Esophagus (tissue), 2 donors: ENCODE data around the gene LY9. TPM values are rescaled to one million over a fixed set of nuclear protein-coding genes. Genes with fewer than 3 reads are reported as not detected.
"Not testable (repeated sequence)": the region's sequence is repeated elsewhere in the genome, so short reads cannot be mapped to it uniquely, and the experiment has no call there.

Source experiments
- H3K27ac ChIP-seq, 2 donors: one replicate each; pipeline ENCODE4 v1.5.1; 2013; ENCODE audit warnings: low read depth in 2 of 2, mild to moderate bottlenecking in 2 of 2, inconsistent platforms in 1 of 2, low read length in 1 of 2, moderate library complexity in 1 of 2
- H3K27me3 ChIP-seq, 2 donors: one replicate each; pipeline ENCODE4 v1.6.1; 2013; ENCODE audit warnings: low read length in 2 of 2, control low read depth in 1 of 2, mild to moderate bottlenecking in 1 of 2; ENCODE audit not compliant: insufficient read depth in 2 of 2, control insufficient read depth in 1 of 2
- H3K36me3 ChIP-seq, 2 donors: one replicate each; pipeline ENCODE4 v1.6.1; 2013; ENCODE audit warnings: low read length in 1 of 2; ENCODE audit not compliant: control insufficient read depth in 2 of 2, insufficient read depth in 2 of 2
- H3K4me1 ChIP-seq, 2 donors: one replicate each; pipeline ENCODE4 v1.6.1; 2013; ENCODE audit warnings: low read length in 1 of 2; ENCODE audit not compliant: control insufficient read depth in 2 of 2, insufficient read depth in 2 of 2
- H3K4me3 ChIP-seq, 2 donors: one replicate each; pipeline ENCODE4 v1.5.1; 2013; ENCODE audit warnings: low read length in 2 of 2, mild to moderate bottlenecking in 2 of 2, low read depth in 1 of 2, moderate library complexity in 1 of 2
- H3K9me3 ChIP-seq, 2 donors: one replicate each; pipeline ENCODE4 v1.6.1; 2013; ENCODE audit warnings: mild to moderate bottlenecking in 2 of 2, low read depth in 1 of 2, low read length in 1 of 2, moderate library complexity in 1 of 2; ENCODE audit not compliant: control insufficient read depth in 2 of 2, insufficient read depth in 1 of 2
- WGBS, 2 donors: extraction: QIAGEN DNeasy Blood & Tissue Kit; methylation state at CpG; one replicate each; pipeline ENCODE4 v1.1.7; 2013; 5-methylcytosine and 5-hydroxymethylcytosine counted together
- polyA plus RNA-seq, 2 donors: library from polyadenylated mRNA; stranded (reverse); fragments of 200-250 nt; gene quantifications; one replicate each; pipeline ENCODE4 v1.2.3, GENCODE V29; 2013
- donor health status: healthy with polysubstance abuse.
- donor health status: Bipolar disorder and iron deficiency.

LY9 gene
- polyA plus RNA-seq, 2 donors = 0.54 to 0.73 TPM

DNA sequence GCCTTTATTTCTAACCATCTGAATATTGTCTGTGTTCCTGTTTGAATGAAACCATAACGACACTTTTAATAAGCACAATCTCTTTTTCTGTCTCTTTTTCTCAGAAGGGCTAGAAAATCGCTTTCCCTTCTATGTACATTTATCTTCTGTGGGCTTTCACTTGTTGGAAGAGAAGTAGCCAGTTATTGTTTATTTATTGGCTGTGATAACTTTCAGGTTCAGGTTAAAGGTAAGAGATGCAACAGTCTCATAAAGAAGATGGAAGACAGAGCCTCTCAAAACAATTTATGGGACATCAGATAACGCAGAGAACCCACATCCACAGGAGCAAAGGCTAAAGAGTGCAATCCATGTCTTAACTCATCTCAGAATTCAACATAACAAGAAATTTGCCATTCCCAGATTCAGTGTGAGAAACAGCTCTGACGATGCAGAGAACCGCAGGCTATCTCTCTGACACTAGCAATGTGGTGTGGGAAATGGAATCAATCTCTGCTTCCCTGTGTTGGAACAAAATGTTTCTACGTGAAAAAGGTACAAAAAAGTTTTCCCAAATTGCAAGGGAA, 70.8 kb downstream of the LY9 start:
- Histone ChIP-seq H3K36me3 (no peaks in the 10 kb centered on the region), H3K4me1 (peaks cover 0 to 6% of the 10 kb centered on the region in 2 donors), H3K9me3 (no peaks in the 10 kb centered on the region), H3K27me3 (no peaks in the 10 kb centered on the region), H3K4me3 (no peak overlapping the region), H3K27ac (no peak overlapping the region)
- WGBS, 2 donors = 66 to 76% methylated on average over 6 of the region's 6 CpGs

DNA sequence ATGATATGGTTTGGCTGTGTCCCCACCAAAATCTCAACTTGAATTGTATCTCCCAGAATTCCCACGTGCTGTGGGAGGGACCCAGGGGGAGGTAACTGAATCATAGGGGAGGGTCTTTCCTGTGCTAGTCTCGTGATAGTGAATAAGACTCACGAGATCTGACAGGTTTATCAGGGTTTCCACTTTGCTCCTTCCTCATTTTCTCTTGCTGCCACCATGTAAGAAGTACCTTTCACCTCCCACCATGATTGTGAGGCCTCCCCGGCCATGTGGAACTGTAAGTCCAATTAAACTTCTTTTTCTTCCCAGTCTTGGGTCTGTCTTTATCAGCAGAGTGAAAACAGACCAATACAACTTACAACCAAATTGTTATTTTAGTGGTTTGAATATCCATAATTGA, 71.7 kb downstream of the LY9 start:
- WGBS, 2 donors = 52 to 55% methylated on average over 4 of the region's 4 CpGs

DNA sequence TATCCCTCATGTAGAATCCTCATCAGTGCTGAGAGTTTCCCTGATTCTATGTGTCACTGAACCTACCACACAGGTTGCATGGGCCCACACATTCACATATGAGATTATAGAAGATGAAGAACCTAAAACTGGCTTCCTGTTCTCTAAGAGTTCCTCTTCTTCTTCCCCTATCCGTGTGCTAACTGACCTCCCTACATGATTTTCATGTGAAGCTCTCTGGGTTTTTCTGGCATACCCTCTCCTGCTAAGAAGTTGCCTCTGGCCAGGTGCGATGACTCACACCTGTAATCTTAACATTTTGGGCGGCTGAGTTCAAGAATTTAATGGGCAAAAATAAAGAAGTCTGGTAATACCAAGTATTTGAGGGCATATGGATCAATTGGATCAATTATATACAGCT, 72.2 kb downstream of the LY9 start:
- Histone ChIP-seq H3K27ac (no peak overlapping the region), H3K9me3 (no peaks in the 10 kb centered on the region), H3K4me1 (no peaks in the 10 kb centered on the region), H3K4me3 (no peak overlapping the region), H3K27me3 (no peaks in the 10 kb centered on the region), H3K36me3 (no peaks in the 10 kb centered on the region)
- 41 to 49% methylated on average over 3 of the region's 3 CpGs for WGBS, 2 donors

More for the DNA sequence above, 71.7 kb downstream of the LY9 start:
- not testable (repeated sequence) for H3K4me3 ChIP-seq, H3K4me1 ChIP-seq, H3K27me3 ChIP-seq, H3K27ac ChIP-seq, H3K9me3 ChIP-seq, H3K36me3 ChIP-seq

DNA sequence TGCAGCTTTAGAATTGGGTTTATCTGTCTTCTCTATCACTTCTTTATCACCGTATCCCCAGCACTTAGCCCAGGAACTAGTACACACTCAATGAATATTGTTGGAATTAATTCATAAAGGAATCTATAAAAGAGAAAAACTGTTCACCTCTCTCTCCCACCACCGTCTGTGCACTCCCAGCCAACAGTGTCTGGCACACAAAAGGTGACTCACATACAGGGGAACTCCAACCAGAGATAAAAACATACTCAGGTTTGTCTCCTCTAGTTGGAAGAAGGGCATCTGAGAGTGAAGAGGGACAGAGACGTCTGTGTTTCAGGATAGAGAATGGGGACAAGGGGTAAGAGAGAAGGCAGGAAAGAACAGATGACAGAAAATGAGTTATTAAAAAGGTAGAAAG, 79.0 kb downstream of the LY9 start:
- Histone ChIP-seq H3K4me1 (no peaks in the 10 kb centered on the region), H3K9me3 (no peaks in the 10 kb centered on the region), H3K36me3 (no peaks in the 10 kb centered on the region), H3K27ac (no peak overlapping the region), H3K4me3 (no peak overlapping the region), H3K27me3 (no peaks in the 10 kb centered on the region)
- WGBS, 2 donors = 44% methylated on average over 3 of the region's 3 CpGs

DNA sequence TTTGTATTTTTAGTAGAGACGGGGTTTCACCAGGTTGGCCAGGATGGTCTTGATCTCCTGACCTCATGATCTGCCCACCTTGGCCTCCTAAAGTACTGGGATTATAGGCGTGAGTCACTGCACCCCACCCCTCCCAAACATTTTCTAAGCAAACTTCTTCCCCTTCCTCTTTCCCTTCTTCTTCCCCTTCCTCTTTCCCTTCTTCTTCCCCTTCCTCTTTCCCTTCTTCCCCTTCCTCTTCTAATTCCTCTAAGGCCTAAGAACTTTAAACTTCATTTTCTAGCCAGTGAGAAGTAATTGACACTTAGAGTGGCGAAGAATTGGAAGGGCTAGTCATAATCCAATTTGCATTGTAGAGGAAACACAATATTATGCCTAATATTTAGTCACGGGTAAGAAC, 79.6 kb downstream of the LY9 start:
- not testable (repeated sequence) for H3K4me1 ChIP-seq, H3K27me3 ChIP-seq, H3K4me3 ChIP-seq, H3K36me3 ChIP-seq, H3K27ac ChIP-seq, H3K9me3 ChIP-seq
- WGBS, 2 donors = 67 to 69% methylated on average over 4 of the region's 4 CpGs

DNA sequence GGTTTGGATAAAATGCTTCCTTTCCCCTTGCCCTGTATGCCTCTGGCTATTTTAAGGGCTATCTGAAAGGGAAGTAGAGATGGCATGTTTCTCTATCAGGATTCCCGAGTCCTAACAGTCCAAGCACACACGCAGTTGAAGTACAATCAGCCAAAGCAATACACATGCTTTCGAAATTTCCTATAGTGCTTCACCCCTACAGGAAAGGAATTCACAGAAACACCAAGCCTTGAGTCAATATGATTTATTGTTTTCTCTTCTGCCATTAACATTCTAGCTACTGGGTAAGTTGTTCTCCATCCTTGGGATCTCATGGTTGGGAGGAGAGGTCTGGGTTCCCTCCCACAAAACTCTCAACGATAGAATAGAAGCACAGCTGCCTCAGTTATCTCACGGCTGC, 80.3 kb downstream of the LY9 start:
- H3K27me3 ChIP-seq = no peaks in the 10 kb centered on the region
- 82 to 86% methylated on average over 5 of the region's 5 CpGs for WGBS, 2 donors
- H3K4me3 ChIP-seq = no peak overlapping the region
- no peak overlapping the region for H3K27ac ChIP-seq
- no peaks in the 10 kb centered on the region for H3K4me1 ChIP-seq
- H3K9me3 ChIP-seq = no peaks in the 10 kb centered on the region
- H3K36me3 ChIP-seq = no peaks in the 10 kb centered on the region

DNA sequence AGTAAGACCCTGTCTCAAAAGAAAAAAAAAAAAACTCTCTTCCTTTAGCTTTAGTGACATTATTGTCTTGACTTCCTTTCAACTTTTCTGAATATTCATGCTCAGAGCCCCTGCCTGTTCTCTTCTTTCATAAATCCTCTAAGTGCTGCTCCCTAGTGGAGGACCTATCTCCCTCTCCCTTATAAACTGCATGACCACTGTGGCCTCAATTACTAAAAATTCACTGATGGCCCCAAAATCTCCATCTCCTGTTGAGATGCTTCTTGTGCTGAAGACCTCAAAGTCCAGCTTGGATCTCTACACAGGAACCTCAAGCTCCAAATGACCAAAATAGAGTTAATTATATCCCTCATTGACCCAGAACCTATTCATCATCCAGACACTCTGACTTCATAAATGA, 81.2 kb downstream of the LY9 start:
- H3K4me3 ChIP-seq = no peak overlapping the region
- H3K4me1 ChIP-seq = no peaks in the 10 kb centered on the region
- H3K9me3 ChIP-seq = no peaks in the 10 kb centered on the region
- H3K27me3 ChIP-seq = no peaks in the 10 kb centered on the region
- no peak overlapping the region for H3K27ac ChIP-seq
- H3K36me3 ChIP-seq = no peaks in the 10 kb centered on the region

Other genes starting within 250 kb of the LY9 start
- gene CD84, start 216.7 kb upstream of the LY9 start, polyA plus RNA-seq = under 1 TPM; 0.26 to 0.29 TPM
- under 1 TPM; 0.26 to 0.29 TPM for gene SLAMF1, start 149.1 kb upstream of the LY9 start, polyA plus RNA-seq
- gene CD48, start 84.4 kb upstream of the LY9 start, polyA plus RNA-seq = 1 to 10 TPM; 3.3 to 4.6 TPM
- gene SLAMF7, start 56.9 kb upstream of the LY9 start, polyA plus RNA-seq = 1 to 10 TPM; 2.9 to 4.0 TPM
- under 1 TPM; 0.35 to 0.41 TPM for gene CD244, start 66.7 kb downstream of the LY9 start, polyA plus RNA-seq
- under 1 TPM; 0.04 to 0.20 TPM for gene ITLN1, start 89.0 kb downstream of the LY9 start, polyA plus RNA-seq
- gene ITLN2, start 158.6 kb downstream of the LY9 start, polyA plus RNA-seq = under 1 TPM; 0.09 to 0.20 TPM
- 10 to 100 TPM; 56.5 to 76.4 TPM for gene F11R, start 225.0 kb downstream of the LY9 start, polyA plus RNA-seq
- gene TSTD1, start 242.8 kb downstream of the LY9 start, polyA plus RNA-seq = 100 to 1,000 TPM in 1 of 2 donors, 10 to 100 TPM in 1; 92.4 to 117 TPM
- gene USF1, start 249.8 kb downstream of the LY9 start, polyA plus RNA-seq = 10 to 100 TPM; 37.6 to 50.1 TPM